Stimulated activated CD4-positive, alpha-beta T cell treated with anti-CD3 and anti-CD28 coated beads, TNF-alpha, amount 100 ng/mL, for 48 hours (primary cell): ENCODE measurements around the gene FAM184A.
"Not testable (repeated sequence)": the region's sequence is repeated elsewhere in the genome, so short reads cannot be mapped to it uniquely, and the experiment has no call there.

ENCODE experiments used
- DNase-seq, 3 donors: peaks; one replicate each; pipeline ENCODE4 v3.0.0-alpha.2; 2020; ENCODE audit warnings: low read depth in 3 of 3

Gene FAM184A

GRCh38 chr6:119078376-119079282, at the start of gene FAM184A:
Gene FAM184A, minus strand, starts transcription at chr6:119078664. Its CDS starts 365 bp downstream, at chr6:119078299.
- DNase-seq: peak; percentile 26 to 62 (median 38)

- no peak for DNase-seq
These were observed 49.2 kb upstream of the FAM184A start for GRCh38 chr6:119127627-119128026.

GRCh38 chr6:119126826-119127225, 48.4 kb upstream of the FAM184A start:
- DNase-seq: no peak

- DNase-seq: no peak
These were observed 47.7 kb upstream of the FAM184A start for GRCh38 chr6:119126140-119126539.

GRCh38 chr6:119125576-119125975, 47.1 kb upstream of the FAM184A start:
- no peak for DNase-seq

- DNase-seq: no peak
These were observed 45.8 kb upstream of the FAM184A start for GRCh38 chr6:119124079-119124824.

- DNase-seq: no peak
These were observed 43.9 kb upstream of the FAM184A start for GRCh38 chr6:119122336-119122735.

- no peak for DNase-seq
These were observed 42.9 kb upstream of the FAM184A start for GRCh38 chr6:119121367-119121766.

GRCh38 chr6:119119989-119120388, 41.5 kb upstream of the FAM184A start:
- no peak for DNase-seq

GRCh38 chr6:119119062-119119461, 40.6 kb upstream of the FAM184A start:
- not testable (repeated sequence) for DNase-seq

GRCh38 chr6:119116712-119117281, 38.3 kb upstream of the FAM184A start:
- DNase-seq: no peak

GRCh38 chr6:119113961-119114360, 35.5 kb upstream of the FAM184A start:
- DNase-seq: no peak

- no peak for DNase-seq
These were observed 34.5 kb upstream of the FAM184A start for GRCh38 chr6:119112812-119113530.

GRCh38 chr6:119110601-119111548, 32.4 kb upstream of the FAM184A start:
- peak in 1 of 3 donors; percentile 43 for DNase-seq

- no peak for DNase-seq
These were observed 31.3 kb upstream of the FAM184A start for GRCh38 chr6:119109654-119110325.

- no peak for DNase-seq
These were observed 29.6 kb upstream of the FAM184A start for GRCh38 chr6:119108076-119108475.

- DNase-seq: no peak
These were observed 26.8 kb upstream of the FAM184A start for GRCh38 chr6:119105282-119105681.

- no peak for DNase-seq
These were observed 24.4 kb upstream of the FAM184A start for GRCh38 chr6:119102901-119103300.

GRCh38 chr6:119100115-119100514, 21.7 kb upstream of the FAM184A start:
- no peak for DNase-seq

- not testable (repeated sequence) for DNase-seq
These were observed 19.4 kb upstream of the FAM184A start for GRCh38 chr6:119097815-119098361.
